GM12864 (cell line): Measurements from ENCODE around the gene GCAT.
"Not testable (repeated sequence)": the region's sequence is repeated elsewhere in the genome, so short reads cannot be mapped to it uniquely, and the experiment has no call there.

Source experiments
- DNase-seq: peaks from one replicate; pipeline ENCODE4 v3.0.0-alpha.2; 2011; ENCODE audit warnings: low read depth
- H3K4me3 ChIP-seq: 2 replicates; pipeline ENCODE4 v1.5.1; 2011; ENCODE audit warnings: mild to moderate bottlenecking, low read depth, low read length, control low read depth
- CTCF ChIP-seq: IDR thresholded peaks from 2 replicates; pipeline ENCODE4 v1.5.1; 2011; ENCODE audit warnings: low read depth, mild to moderate bottlenecking, moderate library complexity, low read length, control low read depth, inconsistent platforms; ENCODE audit errors: missing control alignments

Gene GCAT

DNA sequence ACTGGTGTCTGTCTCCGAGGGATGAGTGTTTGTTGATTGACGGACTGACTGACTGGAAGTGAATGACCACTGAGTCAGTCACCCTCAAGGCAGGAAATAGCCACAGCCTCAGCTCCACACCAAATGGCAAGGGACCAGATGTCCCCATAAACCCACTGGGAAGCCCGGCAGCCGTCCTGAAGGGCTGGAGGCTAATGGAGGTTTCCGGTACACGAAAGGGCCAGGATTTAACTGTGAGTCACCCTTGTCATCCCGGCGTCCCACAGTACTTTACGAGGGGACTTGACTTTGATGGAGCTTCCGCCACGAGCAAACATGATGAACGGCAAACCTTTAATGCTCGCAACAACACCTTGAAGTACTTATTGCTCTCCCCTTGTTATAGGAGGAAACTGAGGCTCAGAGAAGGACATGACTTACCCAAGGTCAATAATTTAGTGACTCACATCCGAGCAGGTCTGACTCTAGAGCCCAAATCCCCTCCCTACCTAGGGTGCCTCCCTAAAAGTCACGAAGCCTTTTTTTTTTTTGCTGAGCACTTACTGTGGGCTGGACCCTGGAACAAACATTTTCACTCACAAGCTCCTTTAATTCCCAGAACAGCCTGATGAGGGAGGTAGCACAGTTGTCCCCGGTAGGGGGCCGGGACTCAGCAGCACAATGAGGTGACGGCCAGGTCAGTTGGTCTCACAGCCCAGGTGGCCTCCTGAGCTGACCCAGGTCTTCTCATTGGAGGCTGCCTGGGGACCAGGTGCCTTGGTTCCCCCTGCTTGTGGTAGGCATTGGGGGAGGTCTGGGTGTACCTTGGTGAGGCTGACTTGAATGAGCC, 25.2 kb upstream of the GCAT start:
- no peak overlapping the region for H3K4me3 ChIP-seq
- TF ChIP-seq CTCF: no peak
- DNase-seq: no peak

DNA sequence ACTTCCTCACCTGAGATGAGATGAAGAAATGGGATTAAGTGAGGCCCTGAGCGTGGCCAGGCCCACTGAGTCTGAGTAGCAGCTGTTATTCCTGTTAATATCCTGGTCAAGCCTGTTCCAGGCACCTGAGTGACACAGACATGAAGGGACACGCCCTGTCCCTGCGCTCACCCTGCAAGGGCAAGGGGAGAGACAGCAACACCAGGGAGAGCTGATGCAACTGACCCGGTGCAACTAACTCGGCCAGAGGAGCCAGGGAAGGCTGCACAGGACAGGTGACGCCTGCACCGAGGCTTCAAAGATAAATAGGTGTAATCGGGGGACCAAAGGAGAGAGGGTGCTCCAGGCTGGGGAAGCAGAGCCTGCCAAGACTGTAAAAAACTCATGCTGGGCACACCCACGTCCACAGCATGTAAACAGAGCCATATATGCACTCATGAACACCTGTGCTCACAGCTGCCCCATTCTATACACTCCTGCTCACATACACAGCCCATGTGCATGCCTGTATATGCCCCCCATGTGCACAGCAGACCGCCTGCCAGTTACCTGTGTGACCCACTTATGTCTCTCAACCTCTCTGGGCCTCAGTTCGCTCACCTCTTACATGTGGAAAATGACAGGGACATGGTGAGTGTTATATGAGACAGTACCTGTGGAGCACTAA, 22.8 kb upstream of the GCAT start:
- no peak overlapping the region for H3K4me3 ChIP-seq
- no peak for DNase-seq
- TF ChIP-seq CTCF: no peak

DNA sequence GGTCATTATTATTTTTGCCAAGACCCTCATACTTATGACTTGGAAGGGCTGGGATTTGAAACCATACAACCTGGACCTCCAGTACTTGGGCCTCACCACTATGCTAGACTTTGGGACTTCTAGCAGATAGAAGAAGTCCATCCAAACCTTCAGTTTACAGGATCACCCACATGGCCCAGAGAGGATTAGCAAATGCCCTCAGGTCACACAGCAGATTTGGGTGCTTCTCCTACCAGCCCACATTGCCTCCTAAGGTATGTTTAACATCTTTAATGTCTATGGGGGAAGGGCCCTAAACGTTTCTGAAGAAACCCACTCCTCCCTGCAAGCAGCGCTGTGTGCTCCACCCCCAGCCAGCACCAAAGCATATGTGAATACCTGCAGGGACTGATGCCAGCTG, 17.5 kb upstream of the GCAT start:
- H3K4me3 ChIP-seq: no peak overlapping the region
- no peak for DNase-seq
- TF ChIP-seq CTCF: no peak

DNA sequence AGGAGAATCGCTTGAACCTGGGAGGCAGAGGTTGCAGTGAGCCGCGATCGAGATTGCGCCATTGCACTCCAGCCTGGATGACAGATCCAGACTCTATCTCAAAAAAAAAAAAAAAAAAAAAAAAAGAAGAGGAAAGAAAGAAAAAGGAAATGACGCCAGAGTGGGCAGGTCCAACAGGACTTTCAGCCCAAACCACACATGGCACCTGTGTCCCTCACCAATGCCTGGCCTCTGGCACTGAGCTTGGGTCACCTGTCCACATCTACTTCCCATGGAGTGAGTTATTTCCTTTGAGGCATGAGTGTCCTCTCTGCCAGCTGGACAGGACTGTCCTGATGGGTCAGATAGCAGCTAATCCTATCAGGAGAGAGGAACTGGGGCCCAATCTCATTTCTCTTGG, 15.2 kb upstream of the GCAT start:
- H3K4me3 ChIP-seq: no peak overlapping the region
- DNase-seq: no peak
- no peak for TF ChIP-seq CTCF

- no peak for DNase-seq
- H3K4me3 ChIP-seq: no peak overlapping the region
- TF ChIP-seq CTCF: no peak
Observed at GRCh38 chr22:37794376-37794775, 13.4 kb upstream of the GCAT start.

DNA sequence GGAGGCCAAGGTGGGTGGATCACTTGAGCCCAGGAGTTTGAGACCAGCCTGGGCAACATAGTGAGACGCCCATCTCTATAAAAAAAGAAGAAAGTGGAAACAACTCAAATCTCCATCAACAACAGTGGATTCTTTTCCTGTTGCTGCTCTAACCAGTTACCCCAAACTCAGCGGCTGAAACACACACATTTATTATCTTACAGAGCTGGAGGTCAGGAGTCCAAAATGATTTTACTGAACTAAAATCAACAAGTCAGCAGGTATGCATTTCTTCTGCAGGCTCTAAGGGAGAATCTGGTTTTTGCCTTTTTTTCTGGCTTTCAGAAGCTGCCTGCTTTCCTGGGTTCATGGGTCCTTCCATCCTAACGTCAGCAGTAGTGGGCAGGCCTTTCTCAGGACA, 11.7 kb upstream of the GCAT start:
- DNase-seq: no peak
- no peak overlapping the region for H3K4me3 ChIP-seq
- TF ChIP-seq CTCF: no peak

DNA sequence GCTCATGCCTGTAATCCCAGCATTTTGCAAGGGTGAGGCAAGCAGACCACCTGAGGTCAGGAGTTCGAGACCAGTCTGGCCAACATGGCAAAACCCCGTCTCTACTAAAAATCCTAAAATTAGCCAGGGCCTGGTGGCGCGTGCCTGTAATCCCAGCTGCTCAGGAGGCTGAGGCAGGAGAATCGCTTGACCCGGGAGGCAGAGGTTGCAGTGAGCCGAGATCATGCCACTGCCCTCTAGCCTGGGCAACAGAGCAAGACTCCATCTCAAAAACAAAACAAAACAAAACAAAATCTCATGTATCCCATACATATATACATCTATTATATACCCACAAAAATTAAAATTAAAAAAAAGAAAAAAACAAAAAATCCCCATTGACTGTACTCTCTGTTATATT, 10.5 kb upstream of the GCAT start:
- not testable (repeated sequence) for H3K4me3 ChIP-seq, DNase-seq
